DMS153 treated with DMSO at 0.1 percent for 48 hours (cell line): ENCODE measurements around the gene RASGRP3.

Source experiments
- DNase-seq: peaks from one replicate; lab custom pipeline; 2025; ENCODE audit not compliant: unreplicated experiment; lab: John Stamatoyannopoulos, UW

RASGRP3 gene

GRCh38 chr2:33491441-33492084, 15.1 kb downstream of the RASGRP3 start:
- DNase-seq, result no peak

GRCh38 chr2:33492399-33493134, 16.1 kb downstream of the RASGRP3 start:
- DNase-seq, result no peak

- DNase-seq, result no peak
These were observed 17.8 kb downstream of the RASGRP3 start for GRCh38 chr2:33494155-33494779.

GRCh38 chr2:33494877-33495641, 18.6 kb downstream of the RASGRP3 start:
- DNase-seq, result no peak

DNA sequence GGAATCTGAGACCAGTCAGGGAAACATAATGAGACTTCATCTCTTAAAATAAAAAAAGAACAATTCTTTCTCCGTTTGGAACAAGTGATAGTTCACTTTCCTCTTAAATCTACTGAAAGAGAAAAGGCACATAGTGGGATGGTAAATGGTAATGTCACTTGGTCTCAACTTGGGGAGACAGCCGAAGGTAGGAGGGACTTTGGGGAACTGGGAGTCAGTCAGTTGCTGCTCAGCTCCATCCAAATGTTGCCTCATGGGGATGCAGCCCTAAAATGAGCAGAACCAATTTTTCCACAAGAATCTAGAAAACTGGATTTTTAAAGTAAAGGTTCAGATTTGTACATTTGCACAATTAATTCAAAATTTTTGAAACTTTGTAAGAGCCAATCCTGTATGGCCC, 19.2 kb downstream of the RASGRP3 start:
- no peak for DNase-seq

GRCh38 chr2:33496150-33496549, 19.7 kb downstream of the RASGRP3 start:
- no peak for DNase-seq

- DNase-seq, result no peak
These were observed 20.3 kb downstream of the RASGRP3 start for GRCh38 chr2:33496726-33497125.

DNA sequence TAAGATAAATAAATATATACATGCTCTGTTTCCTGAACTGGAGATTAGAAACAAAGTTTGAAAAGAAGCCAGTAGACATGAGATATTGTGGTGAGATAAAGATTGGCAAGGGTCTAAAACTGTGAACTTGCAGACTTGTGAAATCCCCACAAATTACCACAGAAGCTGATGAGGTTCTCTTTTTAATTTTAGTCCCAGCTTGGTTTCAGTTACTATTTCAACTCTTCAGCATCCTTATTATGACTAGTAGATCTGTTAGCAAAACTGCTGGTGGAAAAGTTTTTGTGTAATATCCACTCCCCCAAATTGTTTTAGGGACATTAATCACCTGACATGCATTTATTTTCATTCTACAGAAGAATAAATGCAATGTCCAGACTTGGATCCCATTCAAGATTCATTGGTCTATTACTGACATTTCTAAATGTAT, 20.8 kb downstream of the RASGRP3 start:
- no peak for DNase-seq

DNA sequence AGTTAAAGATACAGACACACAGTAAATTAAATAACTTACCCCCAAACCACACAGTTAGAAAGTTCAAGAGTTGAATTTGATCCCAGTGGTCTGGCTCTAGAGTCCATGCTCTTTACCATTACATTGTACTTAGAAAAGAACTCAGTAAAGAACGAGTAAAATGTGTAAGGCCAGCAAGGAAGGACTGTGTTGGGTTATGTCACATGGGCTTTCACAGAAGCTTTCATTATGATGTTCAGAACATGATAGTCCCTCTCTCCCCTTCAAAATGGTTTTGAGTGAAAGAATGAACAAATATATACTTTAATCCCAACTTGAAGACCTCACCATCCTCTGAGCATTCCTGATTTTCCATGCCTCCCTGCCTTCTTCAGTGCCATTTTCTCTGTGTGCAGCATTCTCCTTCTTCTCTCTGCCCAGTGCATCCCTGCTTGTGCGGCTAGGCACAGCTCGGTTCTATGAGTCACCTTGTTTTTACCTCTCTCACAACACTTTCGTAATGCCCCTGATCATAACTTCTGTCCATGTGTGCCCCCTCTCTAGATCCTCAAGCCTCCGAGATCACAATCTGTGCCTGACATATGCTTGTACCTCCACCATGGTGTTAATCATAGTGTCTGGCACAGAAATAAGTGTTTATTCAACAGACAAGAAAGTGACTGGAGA, 22.0 kb downstream of the RASGRP3 start:
- DNase-seq, result no peak

DNA sequence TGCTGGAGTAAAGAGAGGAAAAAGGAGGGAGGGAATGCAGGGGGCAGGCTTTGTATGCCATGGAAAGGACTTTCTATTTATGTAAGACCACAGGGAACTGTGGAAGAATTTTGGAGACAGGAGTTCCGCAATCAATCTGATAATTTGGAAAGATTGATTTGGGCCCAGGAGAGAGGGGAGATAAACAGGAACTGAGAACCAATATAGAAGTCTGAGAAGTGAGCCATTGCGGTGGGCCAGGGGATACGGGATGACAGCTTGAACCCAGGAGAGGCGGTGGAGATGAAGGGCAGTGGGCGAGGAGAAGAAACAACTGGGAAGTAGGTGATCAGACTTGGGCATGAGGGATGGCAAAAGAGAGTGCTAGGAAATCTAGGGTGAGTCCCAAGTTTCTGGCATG, 23.7 kb downstream of the RASGRP3 start:
- DNase-seq, result no peak

- DNase-seq, result no peak
These were observed 25.6 kb downstream of the RASGRP3 start for GRCh38 chr2:33502025-33502424.

DNA sequence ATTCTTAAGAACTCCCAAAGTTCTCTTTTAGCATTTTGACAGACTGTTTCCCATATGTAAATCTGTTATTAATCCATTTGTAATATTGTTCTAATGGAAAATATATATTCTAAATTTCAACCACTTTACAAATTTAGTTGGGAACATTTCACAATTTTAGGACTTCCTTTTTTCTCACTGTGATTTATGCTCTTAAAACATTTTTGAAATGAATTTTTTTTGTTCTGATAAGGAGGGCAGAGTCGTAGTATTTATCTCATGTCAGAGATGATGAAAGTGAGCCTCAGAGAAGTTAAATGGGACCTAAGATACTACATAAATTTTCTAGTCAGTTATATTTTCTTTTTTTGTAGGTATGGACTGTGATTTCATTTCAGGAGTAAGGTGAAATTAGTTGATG, 26.6 kb downstream of the RASGRP3 start:
- no peak for DNase-seq

- DNase-seq, result no peak
These were observed 29.5 kb downstream of the RASGRP3 start for GRCh38 chr2:33505966-33506365.

- no peak for DNase-seq
These were observed 33.6 kb downstream of the RASGRP3 start for GRCh38 chr2:33509908-33510585.

DNA sequence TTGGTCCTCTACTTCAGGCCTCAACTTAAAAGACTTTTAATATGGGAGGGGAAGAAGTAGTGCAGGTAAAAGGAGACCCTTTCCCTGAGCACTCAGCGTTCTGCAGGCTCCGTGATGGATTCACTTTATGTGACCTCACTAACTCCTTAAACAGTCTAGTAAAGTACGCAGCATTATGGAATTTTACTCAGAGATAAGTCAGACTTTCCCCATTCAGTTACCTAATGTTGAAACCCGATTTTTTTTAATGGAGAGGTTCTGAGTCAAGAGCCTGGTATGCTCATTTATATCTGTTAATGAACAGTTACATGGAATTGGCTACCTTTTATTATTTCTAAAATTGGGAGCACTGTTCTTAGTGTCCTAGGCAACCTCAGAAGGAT, 34.1 kb downstream of the RASGRP3 start:
- DNase-seq, result no peak

GRCh38 chr2:33511141-33511540, 34.7 kb downstream of the RASGRP3 start:
- DNase-seq, result no peak

DNA sequence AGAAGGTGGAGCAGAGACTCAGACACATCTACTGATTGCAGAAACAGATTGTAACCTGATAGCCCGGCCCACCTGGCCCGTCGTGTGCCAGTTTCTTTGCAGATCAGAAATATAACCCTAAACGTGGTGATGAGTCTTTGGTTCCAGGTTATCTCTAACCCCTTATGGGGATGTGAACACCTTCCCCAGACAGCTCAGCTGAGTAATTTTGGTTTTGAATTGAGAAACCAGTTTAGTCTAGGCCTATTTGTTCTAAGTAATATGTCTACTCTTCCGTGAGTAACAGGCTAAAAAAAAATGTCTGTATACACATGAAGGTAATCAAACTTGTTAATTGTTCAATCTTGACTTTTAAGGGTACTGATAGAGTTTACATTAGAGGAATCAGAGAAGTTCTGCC, 35.7 kb downstream of the RASGRP3 start:
- no peak for DNase-seq

GRCh38 chr2:33513480-33513879, 37.0 kb downstream of the RASGRP3 start:
- DNase-seq, result no peak

DNA sequence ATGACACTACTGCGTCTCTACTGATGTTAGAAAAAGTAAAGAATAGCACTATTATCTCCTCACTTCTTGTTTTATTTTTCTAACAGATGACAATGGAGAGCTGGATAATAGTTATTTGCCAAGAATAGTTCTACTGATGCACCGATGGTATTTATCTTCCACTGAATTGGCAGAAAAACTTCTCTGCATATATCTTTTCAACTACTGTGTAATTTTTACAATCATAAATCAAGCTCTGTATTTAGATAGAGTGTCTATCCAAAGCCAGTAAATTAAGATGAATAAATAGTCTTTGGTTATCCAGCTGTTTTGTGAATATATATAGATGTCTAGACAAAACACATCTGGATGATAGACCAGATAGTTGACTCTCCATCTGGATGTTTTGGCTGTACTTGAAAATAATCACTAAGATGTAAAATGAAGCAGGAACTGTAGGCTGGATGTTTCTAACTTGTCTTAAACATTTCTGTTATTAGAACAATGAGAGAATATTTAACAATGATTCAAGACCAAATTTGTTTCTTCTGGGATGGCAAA, 40.1 kb downstream of the RASGRP3 start:
- no peak for DNase-seq

GRCh38 chr2:33518200-33518599, 41.8 kb downstream of the RASGRP3 start:
- DNase-seq, result no peak
